Esophagus squamous epithelium (tissue), 4 donors: ENCODE measurements around the gene FBXW11.

ENCODE experiments used
- CTCF ChIP-seq, 6 experiments: fragments of 450-650 bp in 4 of 6; fragments of 200-600 bp in 2 of 6; sonication (generic) in 2 of 6; IDR thresholded peaks; one replicate each; pipeline ENCODE4 v1.5.1; 2016 to 2019; ENCODE audit warnings: antibody characterized with exemption in 6 of 6, mild to moderate bottlenecking in 4 of 6, moderate library complexity in 4 of 6
- POLR2A ChIP-seq, 4 donors: fragments of 450-650 bp; IDR thresholded peaks; one replicate each; pipeline ENCODE4 v1.6.1; 2017; ENCODE audit warnings: antibody characterized with exemption in 4 of 4, mild to moderate bottlenecking in 4 of 4, moderate library complexity in 3 of 4

GRCh38 chr5:171898386-171898785 is 108.1 kb downstream of the FBXW11 start:
- TF ChIP-seq CTCF (IDR thresholded peaks at IDR 0.05) (no peak), POLR2A (IDR thresholded peaks at IDR 0.05) (no peak)
